Thoracic aorta (tissue), 2 donors: ENCODE results near the gene ALDH3A2. TPM values are rescaled to one million over a fixed set of nuclear protein-coding genes. Genes with fewer than 3 reads are reported as not detected.

Experiments
- ATAC-seq: fragments of 150-250 bp; one replicate; pipeline ENCODE4 v1.8.0; 2017; ENCODE audit warnings: low read depth; ENCODE audit not compliant: insufficient number of reproducible peaks, low FRiP score
- DNase-seq: peaks from one replicate; pipeline ENCODE4 v3.0.0-alpha.2; 2020; ENCODE audit warnings: low spot score
- H3K27ac ChIP-seq, 2 donors: fragments of 200-600 bp; sonication (generic); 1 replicate in 1 of 2; 2 replicates in 1 of 2; pipeline ENCODE4 v1.5.1; 2016; ENCODE audit warnings: mild to moderate bottlenecking in 2 of 2, moderate library complexity in 2 of 2
- H3K27me3 ChIP-seq: fragments of 200-600 bp; sonication (generic); replicated peaks from 2 replicates; pipeline ENCODE4 v1.6.0; 2016; ENCODE audit warnings: mild to moderate bottlenecking; ENCODE audit not compliant: insufficient read depth
- H3K36me3 ChIP-seq: fragments of 200-600 bp; sonication (generic); one replicate; pipeline ENCODE4 v1.5.1; 2016
- H3K4me1 ChIP-seq, 2 donors: fragments of 200-600 bp; sonication (generic); 1 replicate in 1 of 2; 2 replicates in 1 of 2; pipeline versions ENCODE4 v1.5.1 to v1.6.0; 2016; ENCODE audit warnings: low read depth in 2 of 2, mild to moderate bottlenecking in 1 of 2; ENCODE audit not compliant: control insufficient read depth in 1 of 2
- H3K4me3 ChIP-seq: fragments of 200-600 bp; sonication (generic); 2 replicates; pipeline ENCODE4 v1.5.1; 2016; ENCODE audit warnings: mild to moderate bottlenecking
- H3K9me3 ChIP-seq: fragments of 200-600 bp; sonication (generic); 2 replicates; pipeline ENCODE4 v1.5.1; 2016
- CTCF ChIP-seq: fragments of 200-600 bp; sonication (generic); IDR thresholded peaks from one replicate; pipeline ENCODE4 v1.5.1; 2019; ENCODE audit warnings: antibody characterized with exemption
- total RNA-seq, 2 donors: library from RNA; depleted of rRNA; stranded (reverse); fragments of >200 nt; gene quantifications; one replicate each; pipeline versions ENCODE4 v1.1.0 to v1.2.3, GENCODE V29; 2016

ALDH3A2 gene
- total RNA-seq, 2 donors from 2014 or later = 98.1 to 125 TPM

GRCh38 chr17:19649274-19649541, 657 bp downstream of the ALDH3A2 start:
- peaks cover 38 to 78% of the 10 kb centered on the region in 2 donors for H3K4me1 ChIP-seq
- ATAC-seq = no peak

GRCh38 chr17:19650826-19651225, 2.3 kb downstream of the ALDH3A2 start:
- peaks cover 38 to 67% of the 10 kb centered on the region in 2 donors for H3K4me1 ChIP-seq
- H3K4me3 ChIP-seq = peak overlapping the region; percentile 93
- H3K27ac ChIP-seq = peak overlapping the region; percentile 64 to 70
- H3K9me3 ChIP-seq = no peaks in the 10 kb centered on the region
- ATAC-seq (no peak), DNase-seq (no peak)
- no peak for TF ChIP-seq CTCF
- peaks cover 19% of the 10 kb centered on the region for H3K36me3 ChIP-seq
- no peaks in the 10 kb centered on the region for H3K27me3 ChIP-seq

More at GRCh38 chr17:19649274-19649541, 657 bp downstream of the ALDH3A2 start:
- Histone ChIP-seq H3K4me3 (peak overlapping the region; percentile 93), H3K36me3 (peaks cover 9% of the 10 kb centered on the region), H3K27ac (peak overlapping the region; percentile 92 to 97), H3K9me3 (no peaks in the 10 kb centered on the region), H3K27me3 (no peaks in the 10 kb centered on the region)
- DNase-seq = no peak
- TF ChIP-seq CTCF = no peak

GRCh38 chr17:19651451-19652238, 3.1 kb downstream of the ALDH3A2 start:
- peaks cover 36 to 64% of the 10 kb centered on the region in 2 donors for H3K4me1 ChIP-seq
- no peak for DNase-seq
- H3K4me3 ChIP-seq = peak overlapping the region; percentile 93
- no peak for TF ChIP-seq CTCF
- no peak for ATAC-seq
- H3K9me3 ChIP-seq = no peaks in the 10 kb centered on the region
- H3K27me3 ChIP-seq = no peaks in the 10 kb centered on the region
- peak overlapping the region; percentile 64 to 70 for H3K27ac ChIP-seq
- peaks cover 25% of the 10 kb centered on the region for H3K36me3 ChIP-seq

GRCh38 chr17:19652595-19652994, 4.0 kb downstream of the ALDH3A2 start:
- ATAC-seq = no peak
- peak overlapping the region; percentile 64 to 70 for H3K27ac ChIP-seq

More at GRCh38 chr17:19652595-19652994, 4.0 kb downstream of the ALDH3A2 start:
- Histone ChIP-seq H3K4me1 (peaks cover 26 to 64% of the 10 kb centered on the region in 2 donors), H3K36me3 (peaks cover 26% of the 10 kb centered on the region), H3K27me3 (no peaks in the 10 kb centered on the region), H3K4me3 (peak overlapping the region; percentile 3), H3K9me3 (no peaks in the 10 kb centered on the region)
- TF ChIP-seq CTCF = no peak
- no peak for DNase-seq
